K562 (cell line): Measurements from ENCODE around the gene CRYM. TPM values are rescaled to one million over a fixed set of nuclear protein-coding genes. Genes with fewer than 3 reads are reported as not detected.
A peak's percentile ranks its signal among the peaks of the same experiment; 100 is the strongest.

Experiments
- ARNT ChIP-seq, 2 experiments: fragments of 450-650 bp; IDR thresholded peaks; 2 replicates each; pipeline ENCODE4 v1.6.1; 2016; ENCODE audit warnings: mild to moderate bottlenecking in 1 of 2
- BHLHE40 ChIP-seq: IDR thresholded peaks from 2 replicates; pipeline ENCODE4 v1.6.1; 2011; ENCODE audit warnings: low read length, improper control_type of control experiment
- CBFB ChIP-seq: sonication (generic); formaldehyde crosslinking; IDR thresholded peaks from 2 replicates; pipeline ENCODE4 v1.4.0; 2020; ENCODE audit warnings: mild to moderate bottlenecking, missing genetic modification reagents
- DPF2 ChIP-seq: fragments of 450-650 bp; IDR thresholded peaks from 2 replicates; pipeline ENCODE4 v1.6.1; 2016
- GTF3C2 ChIP-seq: IDR thresholded peaks from 3 replicates; pipeline ENCODE4 v1.6.1; 2011; ENCODE audit warnings: borderline replicate concordance, mild to moderate bottlenecking, moderate library complexity; ENCODE audit not compliant: insufficient read length; ENCODE audit errors: extremely low read depth
- HDAC1 ChIP-seq, 2 experiments: fragments of 450-650 bp; IDR thresholded peaks; 2 replicates each; pipeline ENCODE4 v1.6.1; 2016 to 2017; ENCODE audit warnings: inconsistent platforms in 1 of 2, mild to moderate bottlenecking in 1 of 2, moderate library complexity in 1 of 2
- HDAC2 ChIP-seq: fragments of 450-650 bp; IDR thresholded peaks from 2 replicates; pipeline ENCODE4 v1.6.1; 2016; ENCODE audit warnings: mild to moderate bottlenecking
- HNRNPH1 ChIP-seq: fragments of 200-400 bp; formaldehyde crosslinking; optimal IDR thresholded peaks from 2 replicates; pipeline ENCODE3; 2017; ENCODE audit warnings: low read depth, mild to moderate bottlenecking, low read length, moderate library complexity
- IRF2 ChIP-seq: sonication (generic); formaldehyde crosslinking; IDR thresholded peaks from 2 replicates; pipeline ENCODE4 v1.8.1; 2022; ENCODE audit warnings: mild to moderate bottlenecking, missing genetic modification reagents
- NFE2 ChIP-seq: IDR thresholded peaks from 2 replicates; pipeline ENCODE4 v1.6.1; 2014; ENCODE audit warnings: antibody characterized with exemption, low read depth
- PHF21A ChIP-seq: fragments of 450-650 bp; IDR thresholded peaks from 2 replicates; pipeline ENCODE4 v1.6.1; 2017; ENCODE audit warnings: low read depth, borderline replicate concordance
- POLR2AphosphoS5 ChIP-seq: IDR thresholded peaks from 2 replicates; pipeline ENCODE4 v1.6.1; 2011; ENCODE audit warnings: mild to moderate bottlenecking, low read depth, low read length, moderate library complexity; ENCODE audit not compliant: control insufficient read depth, insufficient read depth
- PYGO2 ChIP-seq: fragments of 450-650 bp; IDR thresholded peaks from 2 replicates; pipeline ENCODE4 v1.6.1; 2016; ENCODE audit warnings: mild to moderate bottlenecking, missing genetic modification characterization, moderate library complexity, missing compliant biosample characterization
- RCOR1 ChIP-seq, 2 experiments: IDR thresholded peaks; 2 replicates each; pipeline ENCODE4 v1.6.1; 2012; ENCODE audit warnings: low read depth in 2 of 2, low read length in 2 of 2, borderline replicate concordance in 1 of 2, improper control_type of control experiment in 1 of 2
- RNF219 ChIP-seq: fragments of 250-450 bp; sonication (Bioruptor Pico); IDR thresholded peaks from 2 replicates; pipeline ENCODE4 v1.5.0; 2022; ENCODE audit warnings: mild to moderate bottlenecking
- SAP30 ChIP-seq: fragments of 200-600 bp; sonication (generic); IDR thresholded peaks from 2 replicates; pipeline ENCODE4 v1.6.1; 2012; ENCODE audit warnings: borderline replicate concordance, low read depth, mild to moderate bottlenecking, moderate library complexity, low read length, control low read depth, inconsistent platforms; ENCODE audit not compliant: insufficient read depth, poor library complexity, severe bottlenecking
- SMAD1 ChIP-seq: fragments of 150-350 bp; IDR thresholded peaks from 2 replicates; pipeline ENCODE4 v1.6.1; 2014; ENCODE audit warnings: low read length, low read depth; ENCODE audit not compliant: partially characterized antibody
- SNAPC5 ChIP-seq: fragments of 250-450 bp; sonication (Bioruptor Pico); IDR thresholded peaks from 2 replicates; pipeline ENCODE4 v1.8.0; 2021; ENCODE audit warnings: moderate library complexity, mild to moderate bottlenecking, inconsistent platforms
- SOX6 ChIP-seq: fragments of 450-650 bp; IDR thresholded peaks from 2 replicates; pipeline ENCODE4 v1.6.1; 2014; ENCODE audit warnings: mild to moderate bottlenecking
- TCF3 ChIP-seq: sonication (generic); formaldehyde crosslinking; IDR thresholded peaks from 2 replicates; pipeline ENCODE4 v1.4.0; 2020; ENCODE audit warnings: mild to moderate bottlenecking, missing genetic modification reagents
- USF1 ChIP-seq: sonication (generic); formaldehyde crosslinking; IDR thresholded peaks from 2 replicates; pipeline ENCODE4 v1.9.0; 2022; ENCODE audit warnings: mild to moderate bottlenecking, missing genetic modification reagents
- ZNF282 ChIP-seq: sonication (generic); formaldehyde crosslinking; IDR thresholded peaks from 2 replicates; pipeline ENCODE4 v1.8.1; 2023; ENCODE audit warnings: missing genetic modification reagents
- ZNF354B ChIP-seq: fragments of 250-450 bp; sonication (Bioruptor Pico); IDR thresholded peaks from 2 replicates; pipeline ENCODE4 v1.4.0; 2020
- ZNF431 ChIP-seq: sonication (generic); formaldehyde crosslinking; IDR thresholded peaks from 2 replicates; pipeline ENCODE4 v1.8.0; 2022; ENCODE audit warnings: mild to moderate bottlenecking, missing genetic modification reagents
- ZNF586 ChIP-seq: fragments of 450-650 bp; formaldehyde crosslinking; conservative IDR thresholded peaks from 2 replicates; pipeline ENCODE4 v1.4.0; 2020; ENCODE audit warnings: mild to moderate bottlenecking, moderate library complexity
- ZNF764 ChIP-seq: fragments of 250-450 bp; sonication (Bioruptor Pico); IDR thresholded peaks from 2 replicates; pipeline ENCODE4 v1.4.0; 2020; ENCODE audit warnings: low read depth, mild to moderate bottlenecking, moderate library complexity
- polyA plus RNA-seq, 8 experiments: library from polyadenylated mRNA; depleted of rRNA in 4 of 8; stranded (reverse) in 5 of 8; unstranded in 3 of 8; fragments of >200 nt; fragmentation: Nextera tagmentation in 2 of 8; fragmentation: Illumina TruSeq in 1 of 8; extraction: Ambion mirVana in 2 of 8; extraction: Trizol in 1 of 8; gene quantifications; 2 replicates each; pipeline versions ENCODE4 v1.2.1 to v1.2.3, GENCODE V29; 2011 to 2014; ENCODE audit warnings: inconsistent platforms in 1 of 8, missing spikeins in 1 of 8
- total RNA-seq, 7 experiments: library from RNA; depleted of rRNA in 6 of 7; stranded (reverse); fragments of >200 nt in 6 of 7; fragmentation: Illumina TruSeq in 2 of 7; extraction: Trizol in 2 of 7; gene quantifications; 2 replicates each; pipeline versions ENCODE4 v1.2.1 to v1.2.3, GENCODE V29; 2011 to 2021; ENCODE audit warnings: low replicate concordance in 1 of 7

The CRYM gene
- total and polyA plus RNA-seq, 9 of the 15 experiments (the other 6 are each of a cell fraction or from before 2014, with no cell fraction given), result 0.08 to 0.98 (median 0.47) TPM

GRCh38 chr16:21224800-21225199 is 53.3 kb downstream of the CRYM start (continued):
- no peak for TF ChIP-seq POLR2AphosphoS5
- TF ChIP-seq TCF3 (CRISPR knock-in tag), result peak; percentile 41; the same call in 1 of the 2 replicates
- TF ChIP-seq USF1 (CRISPR knock-in tag), result no peak
- no peak for TF ChIP-seq ZNF354B (CRISPR knock-in tag)
- no peak for TF ChIP-seq IRF2 (CRISPR knock-in tag)
- no peak for TF ChIP-seq PYGO2 (tag)
- TF ChIP-seq ZNF586 (CRISPR knock-in tag), result no peak
- no peak for TF ChIP-seq CBFB (CRISPR knock-in tag)
- TF ChIP-seq HDAC1 (IDR thresholded peaks at IDR 0.05), result peak in 1 of 2 experiments; percentile 74; a peak in 2 of 4 replicates
- peak; percentile 68 for TF ChIP-seq BHLHE40
- no peak for TF ChIP-seq PHF21A
- TF ChIP-seq ARNT (IDR thresholded peaks at IDR 0.05), result no peak
- TF ChIP-seq SMAD1, result no peak
- TF ChIP-seq SOX6, result peak; percentile 24; the same call in 1 of the 2 replicates
- no peak for TF ChIP-seq GTF3C2
- no peak for TF ChIP-seq SNAPC5 (CRISPR knock-in tag)
- TF ChIP-seq ZNF431, result no peak
- peak in 1 of 2 experiments; percentile 68; a peak in 2 of 4 replicates for TF ChIP-seq RCOR1 (IDR thresholded peaks at IDR 0.05; ENCODE audit: borderline replicate concordance in 1 of 2, low read depth in 2 of 2, low read length in 2 of 2)
- TF ChIP-seq HNRNPH1, result no peak
- 0 out of 2 replicates have a peak, but pooled peaks have one; percentile 38 for TF ChIP-seq HDAC2
- no peak for TF ChIP-seq SAP30
- no peak for TF ChIP-seq RNF219 (CRISPR knock-in tag)
- no peak for TF ChIP-seq DPF2
- TF ChIP-seq NFE2, result no peak
- TF ChIP-seq ZNF764 (CRISPR knock-in tag), result no peak
- no peak for TF ChIP-seq ZNF282
